ENCODE measurements around the gene C1QTNF2. TPM values are rescaled to one million over a fixed set of nuclear protein-coding genes. Genes with fewer than 3 reads are reported as not detected.

The C1QTNF2 gene
- total RNA-seq, 1 experiment from 2014 or later = 0.16 TPM

- Histone ChIP-seq H3K4me1 (no peaks in the 10 kb centered on the region), H3K9me3 (peaks cover 11% of the 10 kb centered on the region), H3K36me3 (ENCODE audit: control insufficient read depth, insufficient read depth, low read length) (no peaks in the 10 kb centered on the region), H3K27me3 (replicated peaks; ENCODE audit: control insufficient read depth, insufficient read depth, low read length) (no peaks in the 10 kb centered on the region), H3K4me3 (ENCODE audit: low read depth, low read length) (no peak overlapping the region)
- Mint-ChIP-seq H3K4me3 (ENCODE audit: unreplicated experiment) (no peak overlapping the region), H3K9me3 (ENCODE audit: unreplicated experiment) (peaks cover 18% of the 10 kb centered on the region), H3K27ac (ENCODE audit: unreplicated experiment) (no peak overlapping the region), H3K27me3 (ENCODE audit: insufficient read depth, unreplicated experiment) (no peaks in the 10 kb centered on the region), H3K36me3 (ENCODE audit: insufficient read depth, unreplicated experiment) (peaks cover 5% of the 10 kb centered on the region), H3K4me1 (ENCODE audit: low read depth, unreplicated experiment) (no peaks in the 10 kb centered on the region)
- POLR2A ChIA-PET = no interaction called here
- BruUV-seq (replicated peaks) = no TSS peak
- intact Hi-C loops (cut with micrococcal nuclease; ENCODE audit: unreplicated experiment) = no loop called here
- CTCF ChIA-PET = no interaction called here
- no peak for DNase-seq
- no peak for TF ChIP-seq CTCF (IDR thresholded peaks at IDR 0.05; ENCODE audit: insufficient read depth in 1 of 2, low read depth in 1 of 2, low read length in 1 of 2, severe bottlenecking in 1 of 2, unreplicated experiment in 1 of 2)
These were observed 15.1 kb upstream of the C1QTNF2 start for GRCh38 chr5:160385496-160385895.

DNA sequence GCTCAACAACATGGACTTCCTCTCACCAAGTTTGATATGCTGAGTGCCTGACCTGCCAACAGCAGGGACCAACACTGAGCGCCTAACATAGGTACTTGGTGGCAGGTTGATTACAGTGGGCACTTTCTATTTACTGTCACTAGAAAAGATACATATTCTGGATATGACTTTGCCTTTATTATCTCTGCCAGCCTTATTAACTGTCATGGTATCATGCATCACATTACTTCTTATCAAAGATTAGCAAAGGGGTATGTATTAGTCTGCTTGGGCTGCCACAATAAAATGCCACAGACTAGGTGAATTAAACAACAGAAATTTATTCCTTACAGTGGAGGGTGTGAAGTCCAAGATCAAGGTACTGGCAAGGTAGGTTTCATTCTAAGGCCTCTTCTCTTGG, 14.3 kb upstream of the C1QTNF2 start:
- H3K9me3 Mint-ChIP-seq (ENCODE audit: unreplicated experiment) = peaks cover 18% of the 10 kb centered on the region
- BruUV-seq (replicated peaks) = no TSS peak
- POLR2A ChIA-PET = no interaction called here
- CTCF ChIA-PET = no interaction called here
- H3K36me3 ChIP-seq (ENCODE audit: control insufficient read depth, insufficient read depth, low read length) = no peaks in the 10 kb centered on the region
- no peak overlapping the region for H3K4me3 ChIP-seq (ENCODE audit: low read depth, low read length)
- no peak for DNase-seq
- H3K27me3 ChIP-seq (replicated peaks; ENCODE audit: control insufficient read depth, insufficient read depth, low read length) = no peaks in the 10 kb centered on the region
- no peak for TF ChIP-seq CTCF (IDR thresholded peaks at IDR 0.05; ENCODE audit: insufficient read depth in 1 of 2, low read depth in 1 of 2, low read length in 1 of 2, severe bottlenecking in 1 of 2, unreplicated experiment in 1 of 2)
- no peak overlapping the region for H3K4me3 Mint-ChIP-seq (ENCODE audit: unreplicated experiment)
- H3K4me1 Mint-ChIP-seq (ENCODE audit: low read depth, unreplicated experiment) = no peaks in the 10 kb centered on the region
- H3K9me3 ChIP-seq = peaks cover 11% of the 10 kb centered on the region
- no peaks in the 10 kb centered on the region for H3K4me1 ChIP-seq
- H3K27ac Mint-ChIP-seq (ENCODE audit: unreplicated experiment) = no peak overlapping the region
- intact Hi-C loops (cut with micrococcal nuclease; ENCODE audit: unreplicated experiment) = no loop called here
- no peaks in the 10 kb centered on the region for H3K27me3 Mint-ChIP-seq (ENCODE audit: insufficient read depth, unreplicated experiment)
- H3K36me3 Mint-ChIP-seq (ENCODE audit: insufficient read depth, unreplicated experiment) = peaks cover 5% of the 10 kb centered on the region

GRCh38 chr5:160382346-160382745, 11.9 kb upstream of the C1QTNF2 start:
- no peaks in the 10 kb centered on the region; the same call in 1 of the 2 replicates for H3K27me3 ChIP-seq (replicated peaks; ENCODE audit: control insufficient read depth, insufficient read depth, low read length)
- Mint-ChIP-seq H3K36me3 (ENCODE audit: insufficient read depth, unreplicated experiment) (no peaks in the 10 kb centered on the region), H3K4me1 (ENCODE audit: low read depth, unreplicated experiment) (no peaks in the 10 kb centered on the region), H3K4me3 (ENCODE audit: unreplicated experiment) (no peak overlapping the region), H3K27ac (ENCODE audit: unreplicated experiment) (no peak overlapping the region), H3K27me3 (ENCODE audit: insufficient read depth, unreplicated experiment) (peaks cover 3% of the 10 kb centered on the region), H3K9me3 (ENCODE audit: unreplicated experiment) (peaks cover 4% of the 10 kb centered on the region)
- ChIA-PET CTCF (no interaction called here), POLR2A (no interaction called here)
- no peaks in the 10 kb centered on the region for H3K4me1 ChIP-seq
- H3K36me3 ChIP-seq (ENCODE audit: control insufficient read depth, insufficient read depth, low read length) = no peaks in the 10 kb centered on the region
- TF ChIP-seq CTCF (IDR thresholded peaks at IDR 0.05; ENCODE audit: insufficient read depth in 1 of 2, low read depth in 1 of 2, low read length in 1 of 2, severe bottlenecking in 1 of 2, unreplicated experiment in 1 of 2) = no peak
- no peak overlapping the region for H3K4me3 ChIP-seq (ENCODE audit: low read depth, low read length)
- DNase-seq = no peak
- intact Hi-C loops (cut with micrococcal nuclease; ENCODE audit: unreplicated experiment) = no loop called here
- BruUV-seq (replicated peaks) = no TSS peak
- peaks cover 4% of the 10 kb centered on the region for H3K9me3 ChIP-seq
